Stomach (tissue), 9 donors: ENCODE results near the gene SULF2. TPM values are rescaled to one million over a fixed set of nuclear protein-coding genes. Genes with fewer than 3 reads are reported as not detected.

ENCODE experiments used
- DNase-seq, 2 donors: peaks; one replicate each; pipeline versions ENCODE4 v3.0.0 to v3.0.0-alpha.2; 2013 to 2019
- H3K27ac ChIP-seq, 5 donors: fragments of 200-600 bp in 4 of 5; sonication (generic) in 4 of 5; one replicate each; pipeline ENCODE4 v1.5.1; 2013 to 2019; ENCODE audit warnings: mild to moderate bottlenecking in 1 of 5, moderate library complexity in 1 of 5
- H3K27me3 ChIP-seq, 3 donors: fragments of 200-600 bp; sonication (generic); one replicate each; pipeline ENCODE4 v1.5.1; 2017 to 2019; ENCODE audit warnings: mixed run types in 1 of 3
- H3K36me3 ChIP-seq, 4 donors: fragments of 200-600 bp; sonication (generic); 1 replicate in 3 of 4; 2 replicates in 1 of 4; pipeline ENCODE4 v1.5.1; 2016 to 2019
- H3K4me1 ChIP-seq, 4 donors: fragments of 200-600 bp; sonication (generic); one replicate each; pipeline ENCODE4 v1.5.1; 2016 to 2019
- H3K4me3 ChIP-seq, 4 donors: fragments of 200-600 bp; sonication (generic) in 3 of 4; one replicate each; pipeline ENCODE4 v1.5.1; 2016 to 2019; ENCODE audit warnings: mild to moderate bottlenecking in 1 of 4
- H3K9me3 ChIP-seq, 4 donors: fragments of 200-600 bp; sonication (generic); one replicate each; pipeline ENCODE4 v1.5.1; 2016 to 2019
- EP300 ChIP-seq: sonication (generic); formaldehyde crosslinking; IDR thresholded peaks from one replicate; pipeline ENCODE4 v1.6.1; 2017; ENCODE audit warnings: antibody characterized with exemption
- POLR2A ChIP-seq, 4 donors: fragments of 450-650 bp; IDR thresholded peaks; one replicate each; pipeline ENCODE4 v1.6.1; 2016; ENCODE audit warnings: antibody characterized with exemption in 4 of 4, control low read depth in 2 of 4, mild to moderate bottlenecking in 1 of 4, moderate library complexity in 1 of 4
- POLR2AphosphoS5 ChIP-seq, 3 donors: sonication (generic); formaldehyde crosslinking; IDR thresholded peaks; one replicate each; pipeline ENCODE4 v1.6.1; 2016; ENCODE audit warnings: antibody characterized with exemption in 3 of 3
- WGBS, 5 donors: extraction: QIAGEN DNeasy Blood & Tissue Kit in 3 of 5; methylation state at CpG; one replicate each; pipeline versions ENCODE4 v1.1.5 to v1.1.7; 2013 to 2018; 5-methylcytosine and 5-hydroxymethylcytosine counted together
- intact Hi-C: fragments of 100-400 bp; cut with DNase I; formaldehyde crosslinking; loops from one replicate; pipeline ENCODE4 v1.15.1; 2023; ENCODE audit warnings: low total_unique reads
- polyA plus RNA-seq, 3 donors: library from polyadenylated mRNA; stranded (reverse); fragments of 200-250 nt; gene quantifications; one replicate each; pipeline ENCODE4 v1.2.3, GENCODE V29; 2013
- total RNA-seq, 5 donors: library from RNA; depleted of rRNA; stranded (reverse); fragments of >200 nt; gene quantifications; one replicate each; pipeline versions ENCODE4 v1.1.0 to v1.2.3, GENCODE V29; 2014 to 2016
- TF ChIP-seq, protein P1 (sequence below), 7 experiments: fragments of 450-650 bp in 4 of 7; fragments of 200-600 bp in 3 of 7; sonication (generic) in 3 of 7; IDR thresholded peaks; one replicate each; pipeline ENCODE4 v1.5.1; 2016 to 2019; ENCODE audit warnings: antibody characterized with exemption in 7 of 7, control low read depth in 2 of 7, mild to moderate bottlenecking in 1 of 7
- donor health status: healthy with polysubstance abuse.
- donor health status: Bipolar disorder and iron deficiency.
- donor health status: healthy.

The SULF2 gene
- total and polyA plus RNA-seq, 8 donors, result 9.0 to 226 (median 27.3) TPM

DNA sequence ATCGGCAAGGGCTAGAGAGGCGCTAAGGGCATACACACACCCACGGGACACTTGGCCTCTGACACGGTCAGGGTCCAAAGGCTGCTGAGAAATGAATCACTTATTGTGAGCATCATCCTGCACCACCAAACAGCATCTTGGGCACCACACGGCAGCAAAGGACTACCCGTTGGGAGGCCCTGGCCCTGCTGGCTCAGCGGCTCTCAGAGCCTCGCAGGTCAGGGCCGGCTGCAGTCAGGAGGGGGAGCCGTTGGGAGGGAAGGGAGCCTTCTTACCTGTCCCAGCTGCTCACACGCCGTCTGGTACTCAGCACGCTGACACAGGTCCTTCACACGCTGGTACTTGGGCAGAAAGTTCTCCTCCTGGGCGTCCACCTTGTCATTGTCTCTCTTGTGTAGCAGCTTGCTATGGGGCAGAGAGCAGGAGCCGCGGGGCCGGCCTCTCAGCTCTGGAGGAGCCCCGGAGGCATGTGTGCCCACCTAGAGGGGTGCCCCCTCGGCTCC lies 109.0 kb downstream of the SULF2 start:
- DNase-seq, result no peak
- Histone ChIP-seq H3K9me3 (no peaks in the 10 kb centered on the region), H3K4me3 (no peak overlapping the region), H3K4me1 (no peaks in the 10 kb centered on the region), H3K27me3 (no peaks in the 10 kb centered on the region), H3K36me3 (peaks cover 0 to 36% (median 17%) of the 10 kb centered on the region in 4 donors), H3K27ac (no peak overlapping the region)
- WGBS, 5 donors, result 83 to 88% (median 84%) methylated on average over 13 to 20 of the region's 20 CpGs
- intact Hi-C loops, result loop anchor here (5.0 kb wide), 1 partner anchor 946 kb away; no protein-coding TSS in a partner anchor
- no peak for TF ChIP-seq POLR2AphosphoS5 (IDR thresholded peaks at IDR 0.05)
- TF ChIP-seq, protein P1, sequence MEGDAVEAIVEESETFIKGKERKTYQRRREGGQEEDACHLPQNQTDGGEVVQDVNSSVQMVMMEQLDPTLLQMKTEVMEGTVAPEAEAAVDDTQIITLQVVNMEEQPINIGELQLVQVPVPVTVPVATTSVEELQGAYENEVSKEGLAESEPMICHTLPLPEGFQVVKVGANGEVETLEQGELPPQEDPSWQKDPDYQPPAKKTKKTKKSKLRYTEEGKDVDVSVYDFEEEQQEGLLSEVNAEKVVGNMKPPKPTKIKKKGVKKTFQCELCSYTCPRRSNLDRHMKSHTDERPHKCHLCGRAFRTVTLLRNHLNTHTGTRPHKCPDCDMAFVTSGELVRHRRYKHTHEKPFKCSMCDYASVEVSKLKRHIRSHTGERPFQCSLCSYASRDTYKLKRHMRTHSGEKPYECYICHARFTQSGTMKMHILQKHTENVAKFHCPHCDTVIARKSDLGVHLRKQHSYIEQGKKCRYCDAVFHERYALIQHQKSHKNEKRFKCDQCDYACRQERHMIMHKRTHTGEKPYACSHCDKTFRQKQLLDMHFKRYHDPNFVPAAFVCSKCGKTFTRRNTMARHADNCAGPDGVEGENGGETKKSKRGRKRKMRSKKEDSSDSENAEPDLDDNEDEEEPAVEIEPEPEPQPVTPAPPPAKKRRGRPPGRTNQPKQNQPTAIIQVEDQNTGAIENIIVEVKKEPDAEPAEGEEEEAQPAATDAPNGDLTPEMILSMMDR (IDR thresholded peaks at IDR 0.05), result no peak
- TF ChIP-seq POLR2A (IDR thresholded peaks at IDR 0.05), result no peak
- TF ChIP-seq EP300, result no peak

DNA sequence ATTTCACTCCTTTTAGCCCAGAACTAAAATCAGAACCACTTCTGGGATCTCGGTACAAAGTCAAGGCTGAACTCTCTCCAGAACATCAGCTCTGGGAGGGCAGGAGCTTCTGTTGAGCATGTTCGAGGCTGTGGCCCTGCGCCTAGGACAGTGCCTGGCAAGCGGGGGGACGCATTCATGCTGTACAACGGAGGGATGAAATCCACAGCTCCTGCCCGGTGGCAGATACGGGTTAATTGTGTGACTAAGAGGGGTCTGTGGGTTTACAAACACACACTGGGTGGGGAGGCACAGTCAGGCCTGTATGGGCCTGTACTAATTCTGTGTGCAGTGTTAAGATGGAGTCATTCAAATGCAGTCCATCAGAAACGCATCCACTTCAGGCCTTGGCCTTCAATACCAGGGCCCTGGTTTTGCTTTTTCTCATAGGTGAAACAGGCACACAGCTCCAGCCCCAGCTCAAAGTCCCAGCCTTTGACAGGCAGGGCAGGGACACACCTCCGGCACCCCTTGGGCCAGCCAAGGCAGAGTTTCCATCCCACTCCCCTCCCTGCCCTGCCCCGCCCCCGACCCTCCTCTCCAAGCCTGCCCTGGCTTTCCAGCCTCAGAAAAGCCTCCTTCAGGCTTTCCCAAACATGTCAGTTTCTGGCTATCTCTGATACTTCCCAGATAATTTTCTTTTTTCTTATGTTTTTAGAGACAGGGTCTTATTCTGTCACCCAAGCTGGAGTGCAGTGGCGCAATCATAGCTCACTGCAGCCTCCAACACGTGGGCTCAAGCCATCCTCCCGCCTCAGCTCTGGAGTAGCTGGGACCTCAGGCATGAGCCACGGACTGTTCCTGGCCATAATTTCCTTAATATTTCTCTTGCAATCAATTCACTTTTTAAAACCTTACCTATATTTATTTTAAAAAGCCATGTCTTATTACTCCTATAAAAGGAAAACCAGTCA lies 109.8 kb downstream of the SULF2 start:
- Histone ChIP-seq H3K9me3 (no peaks in the 10 kb centered on the region), H3K27ac (no peak overlapping the region), H3K27me3 (no peaks in the 10 kb centered on the region), H3K4me3 (no peak overlapping the region), H3K4me1 (no peaks in the 10 kb centered on the region), H3K36me3 (peaks cover 0 to 38% (median 17%) of the 10 kb centered on the region in 4 donors)
- intact Hi-C loops, result loop anchor here (5.0 kb wide), 1 partner anchor 947 kb away; no protein-coding TSS in a partner anchor
- no peak for DNase-seq
- WGBS, 5 donors, result 85 to 92% (median 91%) methylated on average over 16 of the region's 16 CpGs
- TF ChIP-seq, protein P1 (IDR thresholded peaks at IDR 0.05), result no peak
- no peak for TF ChIP-seq POLR2AphosphoS5 (IDR thresholded peaks at IDR 0.05)
- TF ChIP-seq POLR2A (IDR thresholded peaks at IDR 0.05), result no peak
- no peak for TF ChIP-seq EP300

DNA sequence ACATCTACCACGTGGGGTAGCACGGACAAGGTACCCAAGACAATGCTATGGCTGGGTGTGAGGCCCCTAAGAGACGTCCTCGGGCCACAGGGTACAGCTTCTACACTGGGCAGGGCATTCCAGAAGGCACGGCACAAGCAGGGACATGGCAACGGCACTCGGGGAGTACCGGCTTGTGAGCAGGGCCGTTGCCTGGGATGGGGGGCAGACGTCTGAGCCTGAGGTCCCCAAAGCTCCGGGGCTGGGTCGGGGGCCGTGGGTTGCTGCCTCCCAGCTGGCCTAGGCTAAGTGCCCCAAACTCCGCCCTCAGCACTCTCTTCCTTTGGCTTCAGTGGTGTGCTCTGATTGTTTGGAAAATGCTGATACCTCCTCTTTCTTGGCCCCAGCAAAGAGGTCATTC lies 110.6 kb downstream of the SULF2 start:
- intact Hi-C loops, result loop anchor here (5.0 kb wide), 1 partner anchor 948 kb away; no protein-coding TSS in a partner anchor
- H3K36me3 ChIP-seq, result peaks cover 0 to 37% (median 17%) of the 10 kb centered on the region in 4 donors
- no peak overlapping the region for H3K27ac ChIP-seq
- 77 to 89% (median 85%) methylated on average over 13 to 14 of the region's 14 CpGs for WGBS, 5 donors
- no peaks in the 10 kb centered on the region for H3K27me3 ChIP-seq
- TF ChIP-seq POLR2AphosphoS5 (IDR thresholded peaks at IDR 0.05) (no peak), POLR2A (IDR thresholded peaks at IDR 0.05) (no peak), EP300 (no peak)
- TF ChIP-seq, protein P1 (IDR thresholded peaks at IDR 0.05), result no peak
- H3K4me3 ChIP-seq, result no peak overlapping the region
- no peak for DNase-seq
- no peaks in the 10 kb centered on the region for H3K4me1 ChIP-seq
- H3K9me3 ChIP-seq, result no peaks in the 10 kb centered on the region

DNA sequence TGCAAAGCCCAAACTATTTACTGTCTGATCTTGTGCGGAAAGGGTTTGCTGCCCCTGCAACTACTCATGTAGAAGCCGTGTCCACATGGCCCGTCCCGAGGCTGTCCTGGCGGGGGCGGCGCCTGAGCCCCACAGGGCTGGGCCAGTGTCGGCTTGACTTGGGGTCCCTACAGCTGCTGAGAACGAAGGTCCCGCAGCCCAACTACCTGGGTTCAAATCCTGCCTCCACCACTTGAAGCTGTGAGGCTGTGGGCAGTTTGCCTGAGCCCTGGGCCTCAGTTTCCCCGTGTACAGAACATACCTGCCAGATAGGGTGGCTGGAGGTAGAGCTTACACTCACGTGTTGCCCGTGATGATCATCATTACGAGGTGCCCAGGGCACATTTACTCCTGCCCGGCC lies 111.1 kb downstream of the SULF2 start:
- intact Hi-C loops, result no loop called here
- WGBS, 5 donors, result 88 to 95% (median 93%) methylated on average over 9 to 15 of the region's 15 CpGs
- TF ChIP-seq, protein P1 (IDR thresholded peaks at IDR 0.05), result no peak
- TF ChIP-seq EP300 (no peak), POLR2A (IDR thresholded peaks at IDR 0.05) (no peak), POLR2AphosphoS5 (IDR thresholded peaks at IDR 0.05) (no peak)
- DNase-seq, result no peak
- no peaks in the 10 kb centered on the region for H3K27me3 ChIP-seq
- no peaks in the 10 kb centered on the region for H3K4me1 ChIP-seq
- no peaks in the 10 kb centered on the region for H3K9me3 ChIP-seq
- H3K27ac ChIP-seq, result no peak overlapping the region
- peaks cover 0 to 40% (median 17%) of the 10 kb centered on the region in 4 donors for H3K36me3 ChIP-seq
- no peak overlapping the region for H3K4me3 ChIP-seq
